ENCODE results near the gene SFTPA2. TPM values are rescaled to one million over a fixed set of nuclear protein-coding genes. Genes with fewer than 3 reads are reported as not detected.

Gene SFTPA2
- total RNA-seq, 4 donors from 2014 or later = not detected

DNA sequence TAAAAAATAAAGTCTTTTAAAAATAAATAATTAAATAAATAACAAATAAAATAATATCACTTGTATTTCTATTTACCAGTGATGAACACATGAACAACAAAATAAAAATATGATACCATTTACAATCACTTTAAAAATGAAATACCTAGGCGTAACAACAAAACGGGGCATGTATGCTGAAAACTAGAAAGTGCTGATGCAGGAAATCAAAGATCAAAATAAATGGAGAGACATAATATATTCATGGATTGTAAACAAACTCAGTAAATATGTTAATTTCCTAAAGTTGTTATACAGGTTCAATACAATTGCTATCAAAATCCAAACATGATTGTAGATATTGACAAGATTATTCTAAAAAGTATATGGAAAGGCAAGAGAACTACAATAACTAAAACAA is 19.2 kb upstream of the SFTPA2 start:
- no peak for TF ChIP-seq CTCF (IDR thresholded peaks at IDR 0.05; ENCODE audit: low read depth)

- TF ChIP-seq CTCF (IDR thresholded peaks at IDR 0.05; ENCODE audit: low read depth) = no peak
These were observed 3.2 kb upstream of the SFTPA2 start for GRCh38 chr10:79563426-79563825.

- no peak for TF ChIP-seq CTCF (IDR thresholded peaks at IDR 0.05; ENCODE audit: low read depth)
These were observed 2.0 kb upstream of the SFTPA2 start for GRCh38 chr10:79562135-79562756.

- no peak for TF ChIP-seq CTCF (IDR thresholded peaks at IDR 0.05; ENCODE audit: low read depth)
These were observed 1.1 kb upstream of the SFTPA2 start for GRCh38 chr10:79561257-79561656.

GRCh38 chr10:79559726-79560125 is 481 bp downstream of the SFTPA2 start:
- no peak for TF ChIP-seq CTCF (IDR thresholded peaks at IDR 0.05; ENCODE audit: low read depth)

DNA sequence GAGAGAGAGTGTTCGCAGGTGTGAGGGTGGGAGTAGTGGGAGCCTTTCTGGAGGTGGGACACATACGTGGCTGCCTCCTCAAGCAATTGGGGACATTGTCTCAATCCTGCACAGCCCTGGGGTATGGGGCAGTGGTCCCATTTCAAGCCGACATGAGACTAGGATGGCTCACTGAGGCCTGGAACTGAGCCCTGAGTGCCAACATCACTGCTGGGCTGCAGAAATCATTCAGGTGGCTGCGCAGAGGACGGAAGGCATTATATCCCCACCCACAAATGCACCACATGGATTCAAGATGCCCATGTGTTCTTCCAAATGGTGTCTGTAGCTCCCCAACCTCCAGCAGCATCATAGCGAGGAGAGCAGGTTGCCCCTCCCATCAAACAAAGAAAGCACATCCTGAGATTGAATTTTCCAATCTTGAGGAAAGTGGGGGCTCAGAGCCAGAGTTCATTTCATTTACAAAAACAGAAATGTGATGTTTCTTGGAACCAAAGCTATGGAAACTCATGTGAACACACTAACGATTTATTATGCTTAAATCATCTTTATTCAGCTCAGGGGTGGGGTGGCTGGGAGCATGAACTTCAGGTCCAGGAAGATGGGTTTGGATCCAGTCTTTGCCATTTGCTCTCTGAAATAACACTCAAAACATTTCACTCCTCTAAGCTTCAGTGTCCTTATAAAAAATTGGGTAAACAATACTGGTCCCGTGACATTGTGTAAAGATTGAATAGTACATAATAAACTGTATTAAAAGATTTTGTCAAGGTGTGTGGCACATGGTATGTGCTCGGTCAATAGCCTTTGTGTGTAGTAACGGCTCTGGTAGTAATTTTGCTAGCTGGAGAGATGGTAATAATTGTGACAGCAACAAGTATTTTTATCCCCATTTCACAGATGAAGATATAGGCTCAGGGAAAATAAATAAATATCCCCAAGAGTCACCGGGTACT is 4.6 kb downstream of the SFTPA2 start:
- TF ChIP-seq CTCF (IDR thresholded peaks at IDR 0.05; ENCODE audit: low read depth) = no peak

DNA sequence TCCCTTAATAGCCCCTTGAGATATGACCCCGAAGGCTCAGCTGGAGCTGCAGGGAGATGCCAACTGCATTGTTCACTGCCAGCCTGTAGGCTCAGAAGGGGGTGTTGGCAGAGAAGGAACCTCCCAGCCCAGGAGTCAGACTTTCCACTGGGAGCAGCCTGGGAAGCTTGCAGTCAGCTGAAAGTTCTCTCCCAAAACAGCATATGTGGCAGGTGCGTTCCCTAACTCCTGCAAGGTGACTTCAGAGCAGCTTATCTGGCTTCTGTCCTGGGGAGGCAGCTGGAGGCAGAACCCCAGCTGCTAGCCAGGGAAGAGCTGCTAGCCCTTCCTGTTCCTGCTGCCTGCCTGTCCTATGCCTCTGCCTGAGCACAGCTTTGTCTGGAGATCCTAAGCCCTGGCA is 8.1 kb downstream of the SFTPA2 start:
- TF ChIP-seq CTCF (IDR thresholded peaks at IDR 0.05; ENCODE audit: low read depth) = no peak

Measured in subcutaneous adipose tissue (tissue), 4 donors.